ENCODE measurements around the gene CD74.

- TF ChIP-seq GATA2 (IDR thresholded peaks at IDR 0.05; ENCODE audit: low read depth, low read length) (no peak), GATA3 (IDR thresholded peaks at IDR 0.05; ENCODE audit: low read depth, low read length) (no peak)
Measured at GRCh38 chr5:150404121-150404520, 8.6 kb downstream of the CD74 start.

All from SH-SY5Y (cell line).